ENCODE measurements around the gene C5orf34. TPM values are rescaled to one million over a fixed set of nuclear protein-coding genes. Genes with fewer than 3 reads are reported as not detected.

C5orf34 gene
- total and polyA plus RNA-seq, 2 donors (not counting 3 experiments of a cell fraction or from before 2014, with no cell fraction given): 2.1 to 6.5 TPM

DNA sequence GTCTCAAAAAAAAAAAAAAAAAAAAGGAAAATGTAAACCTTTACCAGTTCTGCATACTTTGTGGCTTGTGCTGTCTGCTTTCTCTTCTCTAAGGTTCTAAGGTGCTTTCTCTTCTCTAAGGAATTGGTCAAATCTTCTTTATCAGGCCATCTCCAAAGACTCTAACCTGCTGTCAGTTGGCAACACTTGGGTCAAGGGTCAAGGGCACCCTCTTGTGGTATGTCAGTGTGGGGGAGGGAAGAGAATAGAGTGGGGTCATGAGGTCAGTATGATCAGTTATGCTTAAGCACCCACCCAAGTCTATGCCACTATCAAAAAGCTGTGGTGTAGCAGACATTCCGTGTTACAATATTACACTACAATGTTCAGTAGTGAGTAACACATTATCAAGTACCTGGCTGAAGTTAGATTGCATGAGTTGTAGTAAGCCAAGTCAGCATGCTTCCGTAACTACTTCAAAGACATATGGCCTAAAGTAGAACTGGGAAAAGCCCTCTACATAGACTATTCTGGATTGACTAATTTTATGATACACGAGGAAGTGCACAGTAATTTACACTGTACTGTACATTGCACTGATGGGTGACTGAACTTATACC is 77.8 kb downstream of the C5orf34 start:
- ChIA-PET CTCF (no interaction called here), POLR2A (no interaction called here)
- H2AFZ ChIP-seq (ENCODE audit: low read depth, low read length): no peak overlapping the region
- H3K4me1 ChIP-seq (ENCODE audit: control insufficient read depth, extremely low read depth, insufficient read depth, low read length): no peaks in the 10 kb centered on the region
- no TSS peak for BruUV-seq (replicated peaks)
- FAIRE-seq (no peak), DNase-seq (ENCODE audit: low read depth, low spot score) (no peak)
- H3K36me3 ChIP-seq (ENCODE audit: control insufficient read depth in 2 of 2, extremely low read depth in 1 of 2, insufficient read depth in 2 of 2, low read length in 2 of 2): no peaks in the 10 kb centered on the region
- no peaks in the 10 kb centered on the region for H3K27me3 ChIP-seq (ENCODE audit: control insufficient read depth in 2 of 2, insufficient read depth in 2 of 2, low read length in 2 of 2)
- no peaks in the 10 kb centered on the region for H4K20me1 ChIP-seq (replicated peaks; ENCODE audit: control insufficient read depth, extremely low read depth, insufficient read depth, low read length)
- no peaks in the 10 kb centered on the region for H3K79me2 ChIP-seq (ENCODE audit: control insufficient read depth, insufficient read depth, low read length)
- H3K4me3 ChIP-seq (replicated peaks in 1 of 3; ENCODE audit: insufficient read depth in 1 of 3, low read depth in 1 of 3, low read length in 3 of 3): no peak overlapping the region
- intact Hi-C loops (cut with micrococcal nuclease): no loop called here
- H3K9me3 ChIP-seq (replicated peaks; ENCODE audit: control insufficient read depth, insufficient read depth, low read length): no peaks in the 10 kb centered on the region
- H3K9ac ChIP-seq (replicated peaks; ENCODE audit: extremely low read depth, insufficient read depth, low read length): no peak overlapping the region
- dilution Hi-C loops (cut with MboI; ENCODE audit: extremely low pct_ligation_motif_present, low sequenced_read_pairs): no loop called here
- TF ChIP-seq, protein P1, sequence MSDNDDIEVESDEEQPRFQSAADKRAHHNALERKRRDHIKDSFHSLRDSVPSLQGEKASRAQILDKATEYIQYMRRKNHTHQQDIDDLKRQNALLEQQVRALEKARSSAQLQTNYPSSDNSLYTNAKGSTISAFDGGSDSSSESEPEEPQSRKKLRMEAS (IDR thresholded peaks at IDR 0.05; ENCODE audit: insufficient read depth, insufficient read length): no peak
- no peak for TF ChIP-seq EZH2 (IDR thresholded peaks at IDR 0.05; ENCODE audit: borderline replicate concordance, low read depth, low read length, severe bottlenecking)
- TF ChIP-seq GATA2 (IDR thresholded peaks at IDR 0.05; ENCODE audit: insufficient read depth, insufficient read length, low read depth, low read length): no peak
- no peak overlapping the region for H3K27ac ChIP-seq (ENCODE audit: insufficient read depth, low read depth, low read length)
- H3K9me1 ChIP-seq (replicated peaks; ENCODE audit: control insufficient read depth, extremely low read depth, insufficient read depth, low read length): no peaks in the 10 kb centered on the region
- H3K4me2 ChIP-seq (ENCODE audit: insufficient read depth, low read length): no peak overlapping the region

Other genes with a start within 250 kb of the C5orf34 start
- 133 and 149 TPM in 2 replicates for gene HMGCS1, start 201.7 kb downstream of the C5orf34 start, total RNA-seq
- 27.8 and 43.3 TPM in 2 replicates for gene HMGCS1, start 201.7 kb downstream of the C5orf34 start, polyA plus RNA-seq
- gene CCL28, start 102.8 kb downstream of the C5orf34 start, total RNA-seq: 0.95 and 1.8 TPM in 2 replicates
- 1.2 and 1.4 TPM in 2 replicates for gene CCL28, start 102.8 kb downstream of the C5orf34 start, polyA plus RNA-seq
- 8.6 and 11.6 TPM in 2 replicates for gene TMEM267, start 31.3 kb downstream of the C5orf34 start, total RNA-seq
- gene TMEM267, start 31.3 kb downstream of the C5orf34 start, polyA plus RNA-seq: 4.9 and 5.4 TPM in 2 replicates
- gene PAIP1, start 41.9 kb upstream of the C5orf34 start, total RNA-seq: 81.6 and 90.1 TPM in 2 replicates
- 65.3 and 69.1 TPM in 2 replicates for gene PAIP1, start 41.9 kb upstream of the C5orf34 start, polyA plus RNA-seq
- 75.6 and 82.5 TPM in 2 replicates for gene NNT, start 88.0 kb upstream of the C5orf34 start, total RNA-seq
- gene NNT, start 88.0 kb upstream of the C5orf34 start, polyA plus RNA-seq: 34.3 and 38.2 TPM in 2 replicates